DMS 273 (cell line): ENCODE data around the gene TLDC2.
"Not testable (repeated sequence)": the region's sequence is repeated elsewhere in the genome, so short reads cannot be mapped to it uniquely, and the experiment has no call there.

Experiments
- DNase-seq: peaks from one replicate; lab custom pipeline; 2025; ENCODE audit not compliant: unreplicated experiment; lab: John Stamatoyannopoulos, UW

TLDC2 gene

GRCh38 chr20:36875702-36876472 lies at the start of gene TLDC2:
TSS of gene TLDC2 (plus strand) at chr20:36876138. CDS start at chr20:36876175, 37 bp downstream.
- DNase-seq: no peak

- DNase-seq: no peak
Measured at GRCh38 chr20:36826554-36827244, 49.2 kb upstream of the TLDC2 start.

- no peak for DNase-seq
Measured at GRCh38 chr20:36827541-36828279, 48.2 kb upstream of the TLDC2 start.

GRCh38 chr20:36830791-36831691 lies 44.9 kb upstream of the TLDC2 start:
- DNase-seq: peak; percentile 30

GRCh38 chr20:36832791-36833190 lies 43.1 kb upstream of the TLDC2 start:
- no peak for DNase-seq

- DNase-seq: no peak
Measured at GRCh38 chr20:36833275-36834020, 42.5 kb upstream of the TLDC2 start.

GRCh38 chr20:36835025-36835424 lies 40.9 kb upstream of the TLDC2 start:
- DNase-seq: no peak

GRCh38 chr20:36835453-36836198 lies 40.3 kb upstream of the TLDC2 start:
- peak; percentile 96 for DNase-seq

GRCh38 chr20:36836591-36837269 lies 39.2 kb upstream of the TLDC2 start:
- DNase-seq: peak; percentile 88

GRCh38 chr20:36838376-36838775 lies 37.6 kb upstream of the TLDC2 start:
- not testable (repeated sequence) for DNase-seq

- no peak for DNase-seq
Measured at GRCh38 chr20:36839150-36839549, 36.8 kb upstream of the TLDC2 start.

- DNase-seq: not testable (repeated sequence)
Measured at GRCh38 chr20:36841030-36841429, 34.9 kb upstream of the TLDC2 start.

- DNase-seq: no peak
Measured at GRCh38 chr20:36845288-36845971, 30.5 kb upstream of the TLDC2 start.

- no peak for DNase-seq
Measured at GRCh38 chr20:36847009-36847709, 28.8 kb upstream of the TLDC2 start.

GRCh38 chr20:36847710-36848040 lies 28.3 kb upstream of the TLDC2 start:
- DNase-seq: no peak

- no peak for DNase-seq
Measured at GRCh38 chr20:36848078-36848660, 27.8 kb upstream of the TLDC2 start.

GRCh38 chr20:36848677-36849076 lies 27.3 kb upstream of the TLDC2 start:
- DNase-seq: no peak
